Hematopoietic multipotent progenitor cell (in vitro differentiated cells): ENCODE measurements around the gene DHH. TPM values are rescaled to one million over a fixed set of nuclear protein-coding genes. Genes with fewer than 3 reads are reported as not detected.

ENCODE experiments used
- DNase-seq, 3 donors: peaks; one replicate each; pipeline ENCODE4 v3.0.0-alpha.2; 2011 to 2015; ENCODE audit warnings: low read depth in 2 of 3, low spot score in 2 of 3
- total RNA-seq: library from RNA; depleted of rRNA; stranded (reverse); fragments of >200 nt; gene quantifications from one replicate; pipeline ENCODE4 v1.2.3, GENCODE V29; 2012

Gene DHH
- total RNA-seq, 1 donor, result 0.81 TPM

- DNase-seq, result peak in 1 of 3 donors; percentile 20
These were observed 15.3 kb upstream of the DHH start for GRCh38 chr12:49109641-49110463.

DNA sequence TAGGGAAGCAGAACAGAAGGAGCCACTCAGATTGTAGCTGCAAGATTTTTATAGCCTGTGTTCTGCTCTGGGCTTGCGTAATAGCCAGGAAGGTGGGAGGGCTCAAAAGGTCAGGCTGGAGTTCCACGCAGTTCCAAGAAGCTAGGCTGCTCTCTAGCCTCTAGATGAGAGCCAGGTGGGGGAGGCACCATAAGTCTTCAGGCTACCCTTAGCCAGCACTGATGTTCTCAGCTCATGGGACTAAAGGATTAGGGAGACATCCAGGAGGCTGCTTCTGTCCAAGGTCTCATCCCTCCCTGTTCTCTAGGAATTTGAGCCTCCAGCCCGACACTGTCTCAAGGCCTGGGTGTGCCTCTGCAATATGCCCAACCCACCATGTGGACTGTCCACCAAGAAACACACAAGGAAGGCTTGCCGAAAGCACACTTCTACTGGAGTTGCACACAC, 14.4 kb upstream of the DHH start:
- peak in 1 of 3 donors; percentile 22 for DNase-seq

- no peak for DNase-seq
These were observed 11.0 kb upstream of the DHH start for GRCh38 chr12:49105504-49106084.

DNA sequence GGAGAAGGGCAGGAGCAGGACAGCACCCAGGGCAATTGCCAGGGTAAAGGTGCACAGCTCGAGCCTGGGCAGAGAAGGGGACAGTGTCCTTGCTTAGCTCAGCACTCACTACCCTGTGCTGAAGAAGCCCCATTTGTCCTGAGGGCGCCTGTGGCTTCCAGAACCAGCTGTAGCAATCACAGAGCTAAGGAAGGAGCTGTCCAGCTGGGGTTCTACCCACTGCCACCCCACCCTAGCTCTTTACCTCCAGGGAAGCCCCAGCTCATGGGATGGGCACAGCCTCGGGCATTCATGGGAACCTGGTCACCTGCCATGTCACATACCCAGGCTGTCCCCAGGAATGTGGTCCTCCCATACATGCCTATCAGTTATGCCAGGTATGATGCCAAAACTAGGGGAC, 10.2 kb upstream of the DHH start:
- no peak for DNase-seq

DNA sequence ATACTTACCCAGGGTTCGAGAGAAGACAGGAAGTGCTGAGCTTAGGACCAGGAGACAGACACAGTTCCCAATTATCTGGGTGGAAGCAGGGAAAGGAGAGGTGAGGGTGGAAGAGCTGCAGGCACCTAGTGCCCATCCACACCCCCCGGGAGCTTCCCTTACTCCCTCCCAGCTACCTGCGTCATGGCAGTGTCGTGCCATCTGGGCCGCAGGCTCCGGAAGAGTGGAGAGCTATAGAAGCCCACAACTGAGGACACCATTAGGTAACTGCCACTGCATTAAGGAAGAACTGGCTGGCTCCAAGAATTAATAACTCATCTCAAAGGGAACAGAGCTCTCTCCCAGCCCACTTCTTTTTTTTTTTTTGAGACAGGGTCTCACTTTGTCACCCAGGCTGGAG, 5.8 kb upstream of the DHH start:
- no peak for DNase-seq

DNA sequence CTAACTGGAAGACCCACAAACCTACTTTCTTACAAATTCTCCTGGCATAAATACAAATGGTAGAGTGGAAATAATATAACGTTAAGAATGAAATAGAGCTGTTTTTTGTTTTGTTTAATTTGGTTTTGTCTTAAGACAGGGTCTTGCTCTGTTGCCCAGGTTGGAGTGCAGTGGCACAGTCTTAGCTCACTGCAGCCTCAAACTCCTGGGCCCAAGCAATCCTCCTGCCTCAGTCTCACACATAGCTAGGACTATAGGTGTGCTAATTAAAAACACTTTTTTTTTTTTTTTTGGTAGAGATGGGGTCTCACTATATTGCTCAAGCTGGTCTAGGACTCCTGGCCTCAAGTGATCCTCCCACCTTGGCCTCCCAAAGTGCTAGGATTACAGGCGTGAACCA, 4.1 kb upstream of the DHH start:
- DNase-seq, result no peak

GRCh38 chr12:49098035-49098451, 3.4 kb upstream of the DHH start:
- DNase-seq, result peak in 2 of 3 donors; percentile 52 to 74

DNA sequence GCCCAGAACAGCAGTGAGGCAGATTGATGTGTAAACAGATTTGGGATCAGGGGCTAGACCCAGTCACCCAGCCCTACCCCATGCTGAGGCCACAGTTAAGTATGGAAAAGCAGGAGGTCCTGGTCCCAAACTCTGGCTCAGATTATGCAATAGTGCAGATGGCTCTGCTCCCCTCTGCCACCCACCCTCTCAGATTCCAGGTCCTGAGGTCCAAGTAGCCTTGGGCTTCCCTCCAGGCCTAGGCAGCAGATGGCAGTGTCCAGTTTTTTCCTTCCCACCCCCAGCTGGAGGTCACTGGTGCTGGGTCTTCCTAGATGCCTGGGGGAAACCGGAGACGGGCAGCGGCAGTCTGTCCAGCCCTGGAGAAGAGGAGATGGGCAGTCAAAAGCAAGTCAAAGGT, 2.8 kb upstream of the DHH start:
- no peak for DNase-seq

- DNase-seq, result no peak
These were observed 369 bp upstream of the DHH start for GRCh38 chr12:49094975-49095365.

DNA sequence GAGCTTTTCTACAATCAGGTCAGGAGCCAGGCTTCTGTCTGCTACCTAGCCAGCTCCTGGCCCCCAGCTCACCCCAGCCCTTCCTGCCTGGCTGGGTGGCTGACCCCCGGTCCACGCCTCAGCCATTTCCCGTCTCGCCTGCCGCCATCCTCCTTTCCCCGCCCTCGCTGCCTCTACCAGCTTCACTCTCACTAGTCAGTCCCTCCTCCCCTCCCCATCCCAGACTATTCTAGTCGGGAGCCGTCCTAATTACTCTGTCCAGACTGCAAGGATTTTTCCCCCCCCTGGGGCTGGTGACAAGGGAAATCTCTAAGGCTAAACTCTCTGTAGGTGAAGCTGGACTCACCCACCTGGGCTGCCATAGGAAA, 825 bp downstream of the DHH start:
- DNase-seq, result no peak

- no peak for DNase-seq
These were observed 1.7 kb downstream of the DHH start for GRCh38 chr12:49092816-49093406.

- DNase-seq, result peak in 2 of 3 donors; percentile 40 to 45
These were observed 2.4 kb downstream of the DHH start for GRCh38 chr12:49092086-49092815.

- DNase-seq, result no peak
These were observed 2.8 kb downstream of the DHH start for GRCh38 chr12:49091836-49092085.

DNA sequence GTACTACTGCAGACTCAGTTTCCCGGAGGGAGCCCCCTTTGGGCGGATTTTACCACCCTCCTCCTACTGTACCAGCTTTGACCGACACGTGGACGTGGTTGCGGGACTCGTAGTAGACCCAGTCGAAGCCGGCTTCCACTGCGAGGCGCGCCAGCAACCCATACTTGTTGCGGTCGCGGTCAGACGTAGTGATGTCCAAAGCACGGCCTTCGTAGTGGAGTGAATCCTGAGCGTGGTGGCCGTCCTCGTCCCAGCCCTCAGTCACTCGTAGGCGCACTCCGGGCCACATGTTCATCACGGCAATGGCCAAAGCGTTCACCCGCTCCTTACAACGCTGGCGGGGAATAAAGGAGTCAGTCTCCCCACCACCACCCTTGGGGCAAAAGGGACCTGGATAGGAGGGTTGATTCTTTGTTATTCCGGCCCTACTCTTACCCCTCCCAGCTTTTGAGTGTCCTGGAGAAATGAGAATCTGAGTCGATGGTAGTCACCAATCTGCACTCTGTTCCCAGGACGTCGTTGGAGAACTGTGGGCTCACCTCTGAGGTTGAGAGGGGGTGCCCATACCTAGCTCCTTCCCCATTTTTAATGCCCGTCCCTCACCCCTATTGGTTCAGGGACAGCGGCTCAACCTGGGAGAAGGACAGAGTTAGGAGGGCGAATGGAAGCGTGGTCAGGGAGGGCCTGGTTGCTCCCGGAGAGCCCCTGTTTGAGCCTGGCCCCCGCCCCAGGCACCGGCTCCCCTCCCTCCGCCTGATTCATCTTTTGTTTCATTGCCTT, 3.4 kb downstream of the DHH start:
- no peak for DNase-seq

DNA sequence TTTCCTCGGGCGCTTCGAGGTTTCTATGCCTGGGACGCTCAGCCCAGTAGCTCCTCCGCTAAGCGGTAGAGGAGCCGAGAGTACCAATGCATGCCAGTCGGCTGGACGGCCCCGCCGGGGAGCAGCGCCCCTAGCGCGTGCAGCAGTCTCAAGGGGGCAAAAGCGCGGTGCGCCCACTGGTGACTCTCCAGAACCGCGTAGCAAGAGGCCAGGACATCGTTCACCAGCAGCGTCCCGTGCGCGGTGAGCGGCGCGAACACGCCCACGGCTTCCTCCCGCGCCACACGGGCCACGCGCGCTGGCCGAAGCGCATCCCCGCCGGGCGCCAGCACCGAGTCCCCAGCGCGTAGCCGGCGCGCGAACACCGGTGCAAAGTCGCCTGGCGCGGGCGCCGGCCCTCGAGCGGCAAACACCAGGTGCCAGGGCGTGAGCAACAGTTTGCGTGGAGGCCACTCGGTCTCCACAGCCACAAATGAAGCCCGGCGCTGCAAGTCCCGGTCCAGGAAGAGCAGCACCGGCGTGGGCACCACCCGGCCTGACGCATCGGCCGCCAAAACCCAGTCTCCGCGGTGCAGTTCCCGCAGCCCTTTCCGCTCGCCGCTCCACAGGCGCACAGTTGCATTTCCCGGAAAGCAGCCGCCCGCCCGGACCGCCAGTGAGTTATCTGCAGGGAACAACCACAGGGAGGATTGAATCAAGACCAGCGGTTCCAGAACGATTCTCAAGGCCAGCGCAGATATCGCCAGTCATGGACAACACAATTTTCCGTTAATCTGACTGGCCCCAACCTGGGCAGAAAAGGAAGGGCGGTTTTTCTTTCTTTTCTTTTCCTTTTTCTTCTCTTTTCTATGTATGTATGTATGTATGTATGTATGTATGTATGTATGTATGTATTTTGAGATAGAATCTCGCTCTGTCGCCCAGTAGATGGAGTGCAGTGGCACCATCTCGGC, 4.5 kb downstream of the DHH start:
- DNase-seq, result peak in 2 of 3 donors; percentile 68 to 70

DNA sequence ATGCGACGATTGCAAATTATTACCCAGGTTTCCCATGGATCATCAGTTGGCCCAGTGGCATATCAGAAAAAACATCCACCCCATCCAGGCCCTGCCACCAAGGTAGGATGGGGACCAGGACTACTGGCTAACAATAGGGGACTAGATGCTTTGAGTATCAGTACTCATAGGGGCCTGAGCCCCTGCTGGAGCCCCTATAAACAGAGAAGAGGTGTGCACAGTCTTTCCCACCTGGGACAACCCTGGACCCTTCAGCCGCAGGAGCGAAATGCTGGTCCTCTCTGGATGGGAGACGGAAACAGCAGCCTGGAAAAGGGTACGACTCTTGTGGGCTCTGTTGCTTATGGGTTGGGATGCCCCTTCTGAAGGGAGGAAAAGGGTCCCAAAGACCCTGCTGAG, 5.7 kb downstream of the DHH start:
- DNase-seq, result no peak

DNA sequence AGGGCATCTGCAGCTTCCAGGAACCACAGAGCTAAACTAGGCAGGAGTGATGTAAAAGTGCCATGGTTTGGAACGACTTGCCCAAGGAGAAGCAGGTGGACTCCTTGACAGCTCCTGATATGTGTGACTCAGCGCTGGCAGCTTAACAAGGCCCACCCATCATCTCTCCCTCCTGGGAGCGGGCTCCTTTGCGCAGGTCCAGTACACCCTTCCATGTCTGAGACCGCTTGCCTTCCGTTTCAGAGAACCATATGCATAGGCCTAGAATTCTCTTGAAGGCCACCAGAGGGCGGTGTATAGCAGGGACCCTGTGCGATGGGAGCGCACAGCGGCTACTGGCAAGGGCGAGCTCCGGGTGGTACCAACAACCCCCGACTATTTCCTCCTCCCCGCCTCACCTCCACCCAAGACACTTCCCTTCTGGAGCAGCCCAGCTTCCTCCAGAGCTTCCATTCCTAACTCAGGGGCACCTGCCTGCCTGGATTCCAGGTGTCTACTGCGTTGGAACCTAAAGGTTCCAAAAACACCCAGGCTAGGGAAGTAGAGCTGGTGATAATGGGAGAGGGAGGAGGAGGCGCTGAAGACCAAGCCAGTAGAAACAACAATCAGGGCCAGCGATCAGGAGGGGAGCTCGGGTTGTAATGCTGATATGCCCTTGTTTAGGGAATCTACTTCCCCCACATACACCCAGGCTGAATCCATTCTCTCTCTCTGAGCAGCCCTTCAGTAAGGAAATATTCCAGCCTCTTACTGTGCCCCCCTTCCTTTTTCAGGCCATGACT, 6.3 kb downstream of the DHH start:
- peak in 2 of 3 donors; percentile 88 for DNase-seq

- DNase-seq, result no peak
These were observed 8.5 kb downstream of the DHH start for GRCh38 chr12:49086116-49086515.

DNA sequence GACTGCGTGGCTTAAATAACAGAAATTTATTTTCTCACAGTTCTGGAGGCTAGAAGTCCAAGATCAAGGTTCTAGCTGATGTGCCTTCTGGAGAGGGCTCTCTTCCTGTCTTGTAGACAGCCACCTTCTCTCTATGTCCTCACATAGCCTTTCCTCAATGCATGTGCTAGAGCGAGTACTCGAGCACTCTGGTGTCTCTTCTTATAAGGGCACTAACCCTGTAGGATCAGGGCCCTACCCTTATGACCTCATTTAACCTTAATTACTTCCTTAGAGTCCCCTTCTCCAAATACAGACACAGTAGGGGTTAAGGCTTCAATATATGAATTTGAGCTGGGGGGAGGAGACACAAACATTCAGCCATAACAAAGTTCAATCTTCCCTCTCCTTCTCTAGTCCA, 10.2 kb downstream of the DHH start:
- no peak for DNase-seq
